ENCODE measurements around the gene ARSG.

DNA sequence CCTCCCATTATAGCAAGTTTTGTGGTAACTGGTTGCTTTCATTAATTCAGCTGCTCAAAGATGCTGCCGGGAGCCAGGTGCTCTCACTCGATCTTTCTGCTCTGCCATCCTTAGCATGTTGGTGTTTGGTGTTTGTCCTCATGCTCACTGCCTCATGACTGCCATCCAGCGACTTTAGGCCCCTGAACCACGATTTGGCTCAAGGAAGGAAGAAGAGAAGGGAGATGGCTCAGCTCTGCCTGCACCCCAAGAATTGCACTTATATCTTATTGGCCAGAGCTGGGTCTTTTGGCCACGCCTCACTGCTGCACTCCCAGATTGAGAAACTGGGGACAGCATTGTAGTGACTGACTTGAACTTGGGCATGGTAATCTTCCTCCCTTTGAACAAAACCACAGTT lies 52.7 kb downstream of the ARSG start:
- TF ChIP-seq STAT6 (CRISPR knock-in tag; IDR thresholded peaks at IDR 0.05) (no peak), PREB (CRISPR knock-in tag; IDR thresholded peaks at IDR 0.05) (no peak), NFE2L1 (tag; IDR thresholded peaks at IDR 0.05; ENCODE audit: borderline replicate concordance, low read depth) (no peak)
